ENCODE measurements around the gene DLG5.

DNA sequence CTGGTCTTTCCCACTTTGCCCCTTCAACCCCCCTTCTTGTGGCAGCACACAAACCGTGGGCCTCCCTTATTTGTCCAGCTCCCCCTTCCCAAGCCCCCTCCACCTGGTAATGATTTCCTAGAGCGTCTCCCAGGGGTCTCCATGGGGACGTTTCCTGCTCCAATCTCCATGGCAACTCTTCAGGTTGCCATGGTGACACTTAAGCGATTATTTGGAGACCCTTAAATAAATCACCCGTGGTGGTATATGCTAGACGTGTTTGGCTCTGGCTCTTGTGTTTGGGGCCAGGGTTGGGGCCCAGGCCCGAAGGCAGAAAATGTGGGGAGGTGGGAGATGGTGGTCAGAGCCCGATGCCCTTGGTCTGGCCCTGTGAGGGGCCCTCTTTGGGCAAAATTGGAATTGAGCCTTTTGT lies 41.1 kb upstream of the DLG5 start:
- TF ChIP-seq, protein P1, sequence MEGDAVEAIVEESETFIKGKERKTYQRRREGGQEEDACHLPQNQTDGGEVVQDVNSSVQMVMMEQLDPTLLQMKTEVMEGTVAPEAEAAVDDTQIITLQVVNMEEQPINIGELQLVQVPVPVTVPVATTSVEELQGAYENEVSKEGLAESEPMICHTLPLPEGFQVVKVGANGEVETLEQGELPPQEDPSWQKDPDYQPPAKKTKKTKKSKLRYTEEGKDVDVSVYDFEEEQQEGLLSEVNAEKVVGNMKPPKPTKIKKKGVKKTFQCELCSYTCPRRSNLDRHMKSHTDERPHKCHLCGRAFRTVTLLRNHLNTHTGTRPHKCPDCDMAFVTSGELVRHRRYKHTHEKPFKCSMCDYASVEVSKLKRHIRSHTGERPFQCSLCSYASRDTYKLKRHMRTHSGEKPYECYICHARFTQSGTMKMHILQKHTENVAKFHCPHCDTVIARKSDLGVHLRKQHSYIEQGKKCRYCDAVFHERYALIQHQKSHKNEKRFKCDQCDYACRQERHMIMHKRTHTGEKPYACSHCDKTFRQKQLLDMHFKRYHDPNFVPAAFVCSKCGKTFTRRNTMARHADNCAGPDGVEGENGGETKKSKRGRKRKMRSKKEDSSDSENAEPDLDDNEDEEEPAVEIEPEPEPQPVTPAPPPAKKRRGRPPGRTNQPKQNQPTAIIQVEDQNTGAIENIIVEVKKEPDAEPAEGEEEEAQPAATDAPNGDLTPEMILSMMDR (IDR thresholded peaks at IDR 0.05): no peak
- no peak for TF ChIP-seq EZH2 (IDR thresholded peaks at IDR 0.05; ENCODE audit: borderline replicate concordance, insufficient read depth, low read depth, low read length, poor library complexity, severe bottlenecking)
